Right lobe of liver (tissue), 6 donors: ENCODE results near the gene ZFP36. TPM values are rescaled to one million over a fixed set of nuclear protein-coding genes. Genes with fewer than 3 reads are reported as not detected.

Experiments
- ATAC-seq, 4 donors: fragments of 200-7000 bp; cut with Tn5 transposase; one replicate each; pipeline ENCODE4 v1.9.1; 2020; ENCODE audit warnings: mild to moderate bottlenecking in 4 of 4, moderate library complexity in 4 of 4
- DNase-seq, 3 donors: peaks; one replicate each; pipeline ENCODE4 v3.0.0-alpha.2; 2020
- H3K27ac ChIP-seq, 3 donors: fragments of 200-600 bp; one replicate each; pipeline ENCODE4 v1.8.0; 2022
- H3K27me3 ChIP-seq, 2 donors: fragments of 200-600 bp; one replicate each; pipeline ENCODE4 v1.8.0; 2022
- H3K36me3 ChIP-seq, 4 donors: fragments of 200-600 bp; sonication (generic) in 1 of 4; one replicate each; pipeline versions ENCODE4 v1.5.1 to v1.8.0; 2017 to 2022; ENCODE audit warnings: control low read depth in 1 of 4
- H3K4me1 ChIP-seq, 4 donors: fragments of 200-600 bp; sonication (generic) in 1 of 4; one replicate each; pipeline versions ENCODE4 v1.5.1 to v1.8.0; 2017 to 2022; ENCODE audit warnings: control low read depth in 1 of 4
- H3K4me3 ChIP-seq, 3 donors: fragments of 200-600 bp; one replicate each; pipeline ENCODE4 v1.8.0; 2022
- H3K9me3 ChIP-seq, 4 donors: fragments of 200-600 bp; sonication (generic) in 1 of 4; one replicate each; pipeline versions ENCODE4 v1.5.1 to v1.8.0; 2017 to 2022; ENCODE audit warnings: control low read depth in 1 of 4
- POLR2A ChIP-seq: fragments of 450-650 bp; IDR thresholded peaks from one replicate; pipeline ENCODE4 v1.6.1; 2017; ENCODE audit warnings: antibody characterized with exemption, mild to moderate bottlenecking
- WGBS: methylation state at CpG from one replicate; pipeline ENCODE4 v1.1.6; 2018; ENCODE audit warnings: low coverage, low lambda C conversion rate; ENCODE audit not compliant: insufficient coverage; ENCODE audit errors: missing lambda C conversion rate; 5-methylcytosine and 5-hydroxymethylcytosine counted together
- intact Hi-C, 2 donors: fragments of 100-400 bp; cut with DNase I; formaldehyde crosslinking; loops; one replicate each; pipeline versions ENCODE4 v1.11.2 to v1.14.1; 2022
- total RNA-seq, 6 experiments: library from RNA; depleted of rRNA in 2 of 6; stranded (reverse); fragments of >200 nt in 2 of 6; fragmentation: NEBNext Ultra II Directional in 3 of 6; extraction: Animal tissue kit (Norgen Biotek cat#: 25700) in 3 of 6; gene quantifications; one replicate each; pipeline versions ENCODE4 v1.1.0 to v1.2.4, GENCODE V29; 2016 to 2023
- TF ChIP-seq, protein P1 (sequence below), 4 donors: fragments of 200-600 bp in 3 of 4; fragments of 450-650 bp in 1 of 4; IDR thresholded peaks; one replicate each; pipeline versions ENCODE4 v1.5.1 to v1.8.0; 2016 to 2022; ENCODE audit warnings: antibody characterized with exemption in 4 of 4, mild to moderate bottlenecking in 2 of 4
- donor health status: DM: no; HTN: yes; CAD: no.
- donor health status: DM: no; HTN: no; CAD: no.
- donor health status: DM: no; HTN: no; CAD: no.
- donor health status: DM: no; HTN: yes; CAD: no.
- donor health status: DM: no; HTN: yes; CAD: no.

ZFP36 gene
- total RNA-seq, 6 experiments from 2014 or later, result 28.3 to 156 (median 91.7) TPM

DNA sequence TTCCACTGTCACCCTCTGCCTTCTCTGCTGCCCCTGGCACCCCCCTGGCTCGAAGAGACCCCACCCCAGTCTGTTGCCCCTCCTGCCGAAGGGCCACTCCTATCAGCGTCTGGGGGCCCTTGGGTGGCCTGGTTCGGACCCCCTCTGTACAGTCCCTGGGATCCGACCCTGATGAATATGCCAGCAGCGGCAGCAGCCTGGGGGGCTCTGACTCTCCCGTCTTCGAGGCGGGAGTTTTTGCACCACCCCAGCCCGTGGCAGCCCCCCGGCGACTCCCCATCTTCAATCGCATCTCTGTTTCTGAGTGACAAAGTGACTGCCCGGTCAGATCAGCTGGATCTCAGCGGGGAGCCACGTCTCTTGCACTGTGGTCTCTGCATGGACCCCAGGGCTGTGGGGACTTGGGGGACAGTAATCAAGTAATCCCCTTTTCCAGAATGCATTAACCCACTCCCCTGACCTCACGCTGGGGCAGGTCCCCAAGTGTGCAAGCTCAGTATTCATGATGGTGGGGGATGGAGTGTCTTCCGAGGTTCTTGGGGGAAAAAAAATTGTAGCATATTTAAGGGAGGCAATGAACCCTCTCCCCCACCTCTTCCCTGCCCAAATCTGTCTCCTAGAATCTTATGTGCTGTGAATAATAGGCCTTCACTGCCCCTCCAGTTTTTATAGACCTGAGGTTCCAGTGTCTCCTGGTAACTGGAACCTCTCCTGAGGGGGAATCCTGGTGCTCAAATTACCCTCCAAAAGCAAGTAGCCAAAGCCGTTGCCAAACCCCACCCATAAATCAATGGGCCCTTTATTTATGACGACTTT is 2.0 kb downstream of the ZFP36 start:
- ATAC-seq, result peak in 1 of 4 donors; percentile 0
- Histone ChIP-seq H3K27ac (peak overlapping the region; percentile 93 to 100 (median 99)), H3K4me3 (peak overlapping the region; percentile 84 to 99 (median 97)), H3K27me3 (no peaks in the 10 kb centered on the region), H3K9me3 (no peaks in the 10 kb centered on the region), H3K36me3 (peaks cover 0 to 11% (median 7%) of the 10 kb centered on the region in 4 donors), H3K4me1 (peaks cover 0 to 20% (median 7%) of the 10 kb centered on the region in 4 donors)
- TF ChIP-seq POLR2A, result peak; percentile 55
- TF ChIP-seq, protein P1, sequence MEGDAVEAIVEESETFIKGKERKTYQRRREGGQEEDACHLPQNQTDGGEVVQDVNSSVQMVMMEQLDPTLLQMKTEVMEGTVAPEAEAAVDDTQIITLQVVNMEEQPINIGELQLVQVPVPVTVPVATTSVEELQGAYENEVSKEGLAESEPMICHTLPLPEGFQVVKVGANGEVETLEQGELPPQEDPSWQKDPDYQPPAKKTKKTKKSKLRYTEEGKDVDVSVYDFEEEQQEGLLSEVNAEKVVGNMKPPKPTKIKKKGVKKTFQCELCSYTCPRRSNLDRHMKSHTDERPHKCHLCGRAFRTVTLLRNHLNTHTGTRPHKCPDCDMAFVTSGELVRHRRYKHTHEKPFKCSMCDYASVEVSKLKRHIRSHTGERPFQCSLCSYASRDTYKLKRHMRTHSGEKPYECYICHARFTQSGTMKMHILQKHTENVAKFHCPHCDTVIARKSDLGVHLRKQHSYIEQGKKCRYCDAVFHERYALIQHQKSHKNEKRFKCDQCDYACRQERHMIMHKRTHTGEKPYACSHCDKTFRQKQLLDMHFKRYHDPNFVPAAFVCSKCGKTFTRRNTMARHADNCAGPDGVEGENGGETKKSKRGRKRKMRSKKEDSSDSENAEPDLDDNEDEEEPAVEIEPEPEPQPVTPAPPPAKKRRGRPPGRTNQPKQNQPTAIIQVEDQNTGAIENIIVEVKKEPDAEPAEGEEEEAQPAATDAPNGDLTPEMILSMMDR (IDR thresholded peaks at IDR 0.05), result no peak
- peak; percentile 56 to 66 (median 63) for DNase-seq
- intact Hi-C loops, result no loop called here
- 5% methylated on average over 19 of the region's 20 CpGs for WGBS

DNA sequence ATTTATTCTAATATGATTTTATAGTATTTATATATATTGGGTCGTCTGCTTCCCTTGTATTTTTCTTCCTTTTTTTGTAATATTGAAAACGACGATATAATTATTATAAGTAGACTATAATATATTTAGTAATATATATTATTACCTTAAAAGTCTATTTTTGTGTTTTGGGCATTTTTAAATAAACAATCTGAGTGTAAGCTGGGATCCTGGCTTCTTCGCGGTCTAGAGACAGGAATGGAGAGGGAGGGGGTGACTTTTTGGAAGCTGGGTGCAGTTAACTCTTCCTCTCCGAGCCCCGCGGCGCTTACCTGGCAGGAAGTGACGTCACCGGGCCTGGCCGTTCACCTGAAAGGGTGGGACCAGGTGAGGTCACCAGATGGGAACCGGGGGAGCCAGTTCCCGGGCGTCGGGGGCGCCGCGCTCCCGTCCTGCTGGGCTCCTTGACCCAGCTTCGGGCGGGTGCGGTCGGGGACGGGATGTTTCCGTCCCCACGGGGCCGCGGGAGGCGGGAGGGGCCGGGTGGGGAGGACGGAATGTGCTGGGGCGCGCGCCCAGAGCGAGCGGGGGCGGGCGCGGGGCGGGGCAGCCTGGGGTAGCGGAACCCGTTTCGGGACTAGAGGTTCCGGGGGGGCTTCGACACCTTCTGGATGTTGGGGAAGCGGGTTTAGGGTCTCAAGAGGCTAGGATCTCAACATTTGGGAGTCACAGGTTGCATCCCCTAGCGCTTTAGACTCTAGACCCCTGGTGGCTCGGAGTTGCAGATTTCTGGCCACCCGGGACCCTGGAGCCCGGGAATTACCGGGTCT is 2.8 kb downstream of the ZFP36 start:
- under 1% methylated on average over 28 of the region's 52 CpGs for WGBS
- TF ChIP-seq, protein P1 (IDR thresholded peaks at IDR 0.05), result no peak
- TF ChIP-seq POLR2A, result peak; percentile 75
- intact Hi-C loops, result no loop called here
- DNase-seq (peak; percentile 96 to 98 (median 96)), ATAC-seq (peak; percentile 11 to 50 (median 33))
- H3K27me3 ChIP-seq, result no peaks in the 10 kb centered on the region
- H3K9me3 ChIP-seq, result no peaks in the 10 kb centered on the region
- peaks cover 0 to 11% (median 7%) of the 10 kb centered on the region in 4 donors for H3K36me3 ChIP-seq
- peak overlapping the region; percentile 93 to 100 (median 99) for H3K27ac ChIP-seq
- H3K4me1 ChIP-seq, result peaks cover 0 to 20% (median 5%) of the 10 kb centered on the region in 4 donors
- H3K4me3 ChIP-seq, result peak overlapping the region; percentile 84 to 99 (median 97)

DNA sequence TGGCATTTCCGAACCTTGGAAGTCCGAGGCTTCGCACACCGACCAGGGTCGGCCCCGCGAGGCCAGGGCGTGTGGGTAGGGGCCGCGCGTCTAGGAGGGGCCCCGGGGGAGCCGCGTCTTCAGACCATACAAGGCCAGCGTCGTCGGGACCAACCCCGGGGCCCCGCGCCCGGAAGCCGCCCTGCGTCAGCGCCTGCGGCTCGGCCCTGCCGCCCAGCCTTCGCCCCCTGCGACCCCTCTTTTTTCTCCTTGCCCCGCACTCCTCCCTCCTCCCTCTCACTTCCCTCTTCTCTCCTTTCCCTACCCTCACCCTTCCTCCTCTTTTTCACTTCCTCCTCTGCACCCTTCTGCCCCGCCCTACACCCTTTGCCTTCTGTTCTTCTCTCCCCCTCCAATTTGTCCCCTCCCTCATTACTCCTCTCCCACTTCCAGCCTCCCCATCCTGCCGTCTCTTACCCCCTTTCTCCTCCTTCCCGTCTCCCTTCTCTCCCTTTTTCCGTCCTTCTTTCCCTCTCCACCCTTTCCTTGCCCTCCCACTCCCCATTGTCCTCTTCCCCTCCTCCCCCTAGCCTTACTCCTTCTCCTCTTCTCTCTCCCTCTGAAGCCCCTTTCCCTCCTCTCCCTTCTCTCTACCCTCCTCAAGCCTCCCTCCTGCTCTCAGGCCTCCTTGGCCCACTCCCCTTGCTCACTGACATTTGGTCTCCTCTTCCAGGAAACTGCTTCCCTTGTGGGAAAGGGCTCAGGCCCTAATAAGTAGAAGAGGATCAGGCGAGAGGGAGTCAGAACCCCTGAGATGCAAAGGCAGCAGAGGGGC is 3.6 kb downstream of the ZFP36 start:
- peaks cover 0 to 20% (median 5%) of the 10 kb centered on the region in 4 donors for H3K4me1 ChIP-seq
- TF ChIP-seq POLR2A, result peak; percentile 75
- TF ChIP-seq, protein P1 (IDR thresholded peaks at IDR 0.05), result no peak
- no peaks in the 10 kb centered on the region for H3K9me3 ChIP-seq
- no peaks in the 10 kb centered on the region for H3K27me3 ChIP-seq
- peak overlapping the region; percentile 93 to 100 (median 99) for H3K27ac ChIP-seq
- ATAC-seq (peak; percentile 1 to 8 (median 6)), DNase-seq (peak; percentile 78 to 88 (median 83))
- intact Hi-C loops, result no loop called here
- 1% methylated on average over 22 of the region's 35 CpGs for WGBS
- peaks cover 0 to 11% (median 7%) of the 10 kb centered on the region in 4 donors for H3K36me3 ChIP-seq
- peak overlapping the region; percentile 84 to 99 (median 97) for H3K4me3 ChIP-seq

DNA sequence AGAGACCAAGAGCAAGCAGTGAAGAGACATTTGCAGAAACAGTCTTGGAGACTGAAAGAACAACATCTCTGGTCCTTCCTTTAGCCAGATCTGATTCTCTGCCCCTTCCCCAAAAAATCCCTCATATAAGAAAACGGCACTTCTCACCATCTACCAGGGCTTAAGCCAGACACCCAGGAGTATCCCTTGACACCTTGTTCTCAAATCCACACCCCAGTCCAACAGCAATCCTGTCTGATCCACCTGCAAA is 4.1 kb downstream of the ZFP36 start:
- no peak for TF ChIP-seq POLR2A
- TF ChIP-seq, protein P1 (IDR thresholded peaks at IDR 0.05), result no peak
- intact Hi-C loops, result no loop called here
- DNase-seq (no peak), ATAC-seq (no peak)
- Histone ChIP-seq H3K27ac (peak overlapping the region; percentile 93 to 100 (median 99)), H3K27me3 (no peaks in the 10 kb centered on the region), H3K4me1 (peaks cover 0 to 17% (median 3%) of the 10 kb centered on the region in 4 donors), H3K4me3 (peak overlapping the region; percentile 84 to 99 (median 97)), H3K9me3 (no peaks in the 10 kb centered on the region), H3K36me3 (peaks cover 0 to 11% (median 7%) of the 10 kb centered on the region in 4 donors)
- 33% methylated on average over 1 of the region's 1 CpG for WGBS
